NCI-H460 (cell line): Measurements from ENCODE around the gene C10orf143. TPM values are rescaled to one million over a fixed set of nuclear protein-coding genes. Genes with fewer than 3 reads are reported as not detected.
"Not testable (repeated sequence)": the region's sequence is repeated elsewhere in the genome, so short reads cannot be mapped to it uniquely, and the experiment has no call there.

Experiments
- DNase-seq: peaks from one replicate; pipeline ENCODE4 v3.0.0-alpha.2; 2016; ENCODE audit warnings: low read depth; ENCODE audit errors: extremely low read depth
- total RNA-seq: library from RNA; depleted of rRNA; stranded (reverse); fragments of >200 nt; shearing (Covaris generic); gene quantifications from 2 replicates; pipeline ENCODE4 v1.2.3, GENCODE V29; 2014

Gene C10orf143
- total RNA-seq, 1 experiment from 2014 or later: 0.27 TPM

GRCh38 chr10:130038611-130039109 is 72.0 kb downstream of the C10orf143 start:
- DNase-seq: no peak

- no peak for DNase-seq
Measured at GRCh38 chr10:130038019-130038555, 72.5 kb downstream of the C10orf143 start.

- DNase-seq: no peak
Measured at GRCh38 chr10:130037169-130037661, 73.4 kb downstream of the C10orf143 start.

- no peak for DNase-seq
Measured at GRCh38 chr10:130036296-130037065, 74.1 kb downstream of the C10orf143 start.

GRCh38 chr10:130029209-130029608 is 81.4 kb downstream of the C10orf143 start:
- DNase-seq: no peak

- DNase-seq: no peak
Measured at GRCh38 chr10:130028465-130028819, 82.2 kb downstream of the C10orf143 start.

- no peak for DNase-seq
Measured at GRCh38 chr10:130027716-130028464, 82.7 kb downstream of the C10orf143 start.

- no peak for DNase-seq
Measured at GRCh38 chr10:130026670-130027456, 83.8 kb downstream of the C10orf143 start.

- no peak for DNase-seq
Measured at GRCh38 chr10:130025811-130026485, 84.7 kb downstream of the C10orf143 start.

- no peak for DNase-seq
Measured at GRCh38 chr10:130025326-130025725, 85.3 kb downstream of the C10orf143 start.

GRCh38 chr10:130024779-130025325 is 85.8 kb downstream of the C10orf143 start:
- DNase-seq: no peak

- not testable (repeated sequence) for DNase-seq
Measured at GRCh38 chr10:130024326-130024725, 86.3 kb downstream of the C10orf143 start.

- DNase-seq: no peak
Measured at GRCh38 chr10:130023454-130024230, 87.0 kb downstream of the C10orf143 start.

GRCh38 chr10:130022511-130023299 is 87.9 kb downstream of the C10orf143 start:
- no peak for DNase-seq

GRCh38 chr10:130022086-130022485 is 88.5 kb downstream of the C10orf143 start:
- no peak for DNase-seq

GRCh38 chr10:130021383-130021950 is 89.2 kb downstream of the C10orf143 start:
- no peak for DNase-seq

GRCh38 chr10:130020651-130021382 is 89.8 kb downstream of the C10orf143 start:
- DNase-seq: no peak
